HG03457 (cell line): ENCODE results near the gene SPANXB1.
"Not testable (repeated sequence)": the region's sequence is repeated elsewhere in the genome, so short reads cannot be mapped to it uniquely, and the experiment has no call there.

Source experiments
- ATAC-seq: cut with Tn5 transposase; IDR thresholded peaks from one replicate; pipeline ENCODE4 v1.9.1; 2021; ENCODE audit warnings: moderate number of reproducible peaks; ENCODE audit not compliant: unreplicated experiment

The SPANXB1 gene, protein sequence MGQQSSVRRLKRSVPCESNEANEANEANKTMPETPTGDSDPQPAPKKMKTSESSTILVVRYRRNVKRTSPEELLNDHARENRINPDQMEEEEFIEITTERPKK

GRCh38 chrX:141002568-141002967 is at the start of gene SPANXB1:
SPANXB1 (plus strand) TSS chrX:141002594; CDS start chrX:141002694, 100 bp downstream.
- not testable (repeated sequence) for ATAC-seq

DNA sequence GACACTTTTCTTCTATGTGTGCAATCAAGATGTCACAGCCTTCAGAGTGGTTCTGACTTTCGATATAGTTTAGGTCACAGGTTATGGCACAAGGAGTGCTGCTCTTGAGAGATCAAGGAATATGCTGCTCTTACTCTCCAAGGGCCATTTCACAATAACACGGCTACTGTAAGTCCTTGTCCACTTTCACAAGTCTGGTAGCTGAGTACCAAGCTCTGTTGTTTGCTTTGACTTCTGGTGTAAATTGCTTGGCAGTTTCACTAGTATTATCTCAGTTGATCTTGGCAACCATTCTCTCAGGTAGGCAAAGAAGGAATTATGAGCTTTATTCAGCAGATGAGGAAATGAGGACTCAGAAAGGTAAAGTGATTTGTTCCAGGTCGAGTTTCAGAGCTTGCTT is 35.4 kb upstream of the SPANXB1 start:
- no peak for ATAC-seq

- no peak for ATAC-seq
Measured at GRCh38 chrX:140971099-140971795, 31.1 kb upstream of the SPANXB1 start.

DNA sequence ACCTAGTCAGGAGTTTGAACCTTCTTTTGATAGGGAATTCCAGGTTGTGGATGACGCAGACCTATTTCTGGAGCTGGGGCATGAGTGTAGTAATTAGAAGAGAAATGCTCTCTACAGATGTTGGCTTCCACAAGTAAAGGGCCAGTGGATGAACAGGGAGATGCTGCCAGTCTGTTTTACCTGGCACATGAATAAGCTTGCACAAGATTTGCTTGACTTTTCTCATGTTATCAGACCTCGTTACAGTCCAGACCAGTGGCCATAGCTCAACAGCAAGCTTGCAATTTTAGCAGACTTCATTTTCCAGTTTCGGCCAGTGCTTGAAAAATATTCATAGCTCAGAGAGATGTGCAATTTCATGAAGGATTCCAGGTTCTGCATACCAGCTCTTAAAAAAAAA is 26.9 kb upstream of the SPANXB1 start:
- ATAC-seq, result no peak

DNA sequence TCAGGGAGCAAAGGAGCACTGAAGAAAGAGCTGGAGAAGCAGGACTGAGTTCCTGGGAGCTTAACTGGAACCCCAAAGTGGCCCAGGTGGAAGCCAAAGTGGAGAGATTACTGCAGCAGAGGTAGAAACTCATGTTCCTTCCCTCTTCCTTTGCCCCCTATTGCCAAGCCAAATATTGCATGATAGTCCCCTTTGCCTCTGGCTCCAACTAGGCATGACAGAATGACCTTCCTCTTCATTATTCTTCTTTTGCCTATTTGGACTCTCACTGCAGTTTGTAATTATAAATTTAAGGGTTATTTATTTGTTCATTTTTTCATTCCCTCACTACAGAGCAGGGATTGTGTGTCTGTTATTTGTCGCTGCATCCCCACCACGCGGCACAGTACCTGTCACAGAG is 22.1 kb upstream of the SPANXB1 start:
- ATAC-seq, result no peak

GRCh38 chrX:140983730-140984129 is 18.7 kb upstream of the SPANXB1 start:
- no peak for ATAC-seq

DNA sequence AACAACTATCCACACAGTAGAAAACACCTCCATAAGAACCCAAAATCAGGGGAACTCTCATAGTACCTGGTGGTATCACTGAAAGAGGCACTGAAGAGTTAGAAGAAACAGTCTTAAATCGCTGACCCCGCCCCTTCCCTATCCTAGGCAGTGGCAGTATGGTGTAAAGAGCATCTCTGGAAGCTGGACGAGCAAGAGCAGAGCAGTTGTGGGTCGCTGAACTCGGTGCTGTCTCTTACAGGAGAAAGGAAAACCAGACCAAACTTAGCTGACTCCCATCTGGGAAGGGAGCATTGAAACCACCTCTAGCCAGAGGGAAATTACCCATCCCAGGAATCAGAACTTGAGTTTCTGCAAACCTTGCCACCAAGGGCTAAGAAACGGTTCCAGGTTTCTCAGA is 2.8 kb downstream of the SPANXB1 start:
- ATAC-seq, result not testable (repeated sequence)

GRCh38 chrX:141044246-141044645 is 41.9 kb downstream of the SPANXB1 start:
- not testable (repeated sequence) for ATAC-seq

DNA sequence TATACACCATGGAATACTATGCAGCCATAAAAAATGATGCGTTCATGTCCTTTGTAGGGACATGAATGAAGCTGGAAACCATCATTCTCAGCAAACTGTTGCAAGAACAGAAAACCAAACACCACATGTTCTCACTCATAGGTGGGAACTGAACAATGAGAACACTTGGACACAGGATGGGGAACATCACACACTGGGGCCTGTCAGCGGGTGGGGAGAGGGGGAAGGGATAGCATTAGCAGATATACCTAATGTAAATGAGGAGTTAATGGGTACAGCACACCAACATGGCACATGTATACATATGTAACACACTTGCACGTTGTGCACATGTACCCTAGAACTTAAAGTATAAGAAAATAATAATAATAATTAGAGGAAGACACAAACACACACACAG is 47.5 kb downstream of the SPANXB1 start:
- ATAC-seq, result not testable (repeated sequence)

GRCh38 chrX:141052098-141052497 is 49.7 kb downstream of the SPANXB1 start:
- ATAC-seq, result not testable (repeated sequence)
